ENCODE data around the gene SHISA9.

SHISA9 gene

GRCh38 chr16:12975766-12976165 is 74.4 kb downstream of the SHISA9 start:
- no peak for TF ChIP-seq CTCF (conservative IDR thresholded peaks at IDR 0.05)
- H3K27ac ChIP-seq: no peak overlapping the region

GRCh38 chr16:12976496-12976895 is 75.1 kb downstream of the SHISA9 start:
- no peak for TF ChIP-seq CTCF (conservative IDR thresholded peaks at IDR 0.05)
- H3K27ac ChIP-seq: no peak overlapping the region

- H3K27ac ChIP-seq: no peak overlapping the region
- no peak for TF ChIP-seq CTCF (conservative IDR thresholded peaks at IDR 0.05)
Measured at GRCh38 chr16:12976936-12977335, 75.5 kb downstream of the SHISA9 start.

- no peak for TF ChIP-seq CTCF (conservative IDR thresholded peaks at IDR 0.05)
- no peak overlapping the region for H3K27ac ChIP-seq
Measured at GRCh38 chr16:12985516-12985915, 84.1 kb downstream of the SHISA9 start.

GRCh38 chr16:12988071-12988470 is 86.7 kb downstream of the SHISA9 start:
- TF ChIP-seq CTCF (conservative IDR thresholded peaks at IDR 0.05): no peak
- no peak overlapping the region for H3K27ac ChIP-seq

- no peak for TF ChIP-seq CTCF (conservative IDR thresholded peaks at IDR 0.05)
- no peak overlapping the region for H3K27ac ChIP-seq
Measured at GRCh38 chr16:12992066-12992465, 90.7 kb downstream of the SHISA9 start.

- H3K27ac ChIP-seq: no peak overlapping the region
- TF ChIP-seq CTCF (conservative IDR thresholded peaks at IDR 0.05): no peak
Measured at GRCh38 chr16:12994402-12994801, 93.0 kb downstream of the SHISA9 start.

Measured in VCaP (cell line).